ENCODE measurements around the gene TOP2B.
A peak's percentile ranks its signal among the peaks of the same experiment; 100 is the strongest.

The TOP2B gene, protein sequence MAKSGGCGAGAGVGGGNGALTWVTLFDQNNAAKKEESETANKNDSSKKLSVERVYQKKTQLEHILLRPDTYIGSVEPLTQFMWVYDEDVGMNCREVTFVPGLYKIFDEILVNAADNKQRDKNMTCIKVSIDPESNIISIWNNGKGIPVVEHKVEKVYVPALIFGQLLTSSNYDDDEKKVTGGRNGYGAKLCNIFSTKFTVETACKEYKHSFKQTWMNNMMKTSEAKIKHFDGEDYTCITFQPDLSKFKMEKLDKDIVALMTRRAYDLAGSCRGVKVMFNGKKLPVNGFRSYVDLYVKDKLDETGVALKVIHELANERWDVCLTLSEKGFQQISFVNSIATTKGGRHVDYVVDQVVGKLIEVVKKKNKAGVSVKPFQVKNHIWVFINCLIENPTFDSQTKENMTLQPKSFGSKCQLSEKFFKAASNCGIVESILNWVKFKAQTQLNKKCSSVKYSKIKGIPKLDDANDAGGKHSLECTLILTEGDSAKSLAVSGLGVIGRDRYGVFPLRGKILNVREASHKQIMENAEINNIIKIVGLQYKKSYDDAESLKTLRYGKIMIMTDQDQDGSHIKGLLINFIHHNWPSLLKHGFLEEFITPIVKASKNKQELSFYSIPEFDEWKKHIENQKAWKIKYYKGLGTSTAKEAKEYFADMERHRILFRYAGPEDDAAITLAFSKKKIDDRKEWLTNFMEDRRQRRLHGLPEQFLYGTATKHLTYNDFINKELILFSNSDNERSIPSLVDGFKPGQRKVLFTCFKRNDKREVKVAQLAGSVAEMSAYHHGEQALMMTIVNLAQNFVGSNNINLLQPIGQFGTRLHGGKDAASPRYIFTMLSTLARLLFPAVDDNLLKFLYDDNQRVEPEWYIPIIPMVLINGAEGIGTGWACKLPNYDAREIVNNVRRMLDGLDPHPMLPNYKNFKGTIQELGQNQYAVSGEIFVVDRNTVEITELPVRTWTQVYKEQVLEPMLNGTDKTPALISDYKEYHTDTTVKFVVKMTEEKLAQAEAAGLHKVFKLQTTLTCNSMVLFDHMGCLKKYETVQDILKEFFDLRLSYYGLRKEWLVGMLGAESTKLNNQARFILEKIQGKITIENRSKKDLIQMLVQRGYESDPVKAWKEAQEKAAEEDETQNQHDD (N-terminal part only)

DNA sequence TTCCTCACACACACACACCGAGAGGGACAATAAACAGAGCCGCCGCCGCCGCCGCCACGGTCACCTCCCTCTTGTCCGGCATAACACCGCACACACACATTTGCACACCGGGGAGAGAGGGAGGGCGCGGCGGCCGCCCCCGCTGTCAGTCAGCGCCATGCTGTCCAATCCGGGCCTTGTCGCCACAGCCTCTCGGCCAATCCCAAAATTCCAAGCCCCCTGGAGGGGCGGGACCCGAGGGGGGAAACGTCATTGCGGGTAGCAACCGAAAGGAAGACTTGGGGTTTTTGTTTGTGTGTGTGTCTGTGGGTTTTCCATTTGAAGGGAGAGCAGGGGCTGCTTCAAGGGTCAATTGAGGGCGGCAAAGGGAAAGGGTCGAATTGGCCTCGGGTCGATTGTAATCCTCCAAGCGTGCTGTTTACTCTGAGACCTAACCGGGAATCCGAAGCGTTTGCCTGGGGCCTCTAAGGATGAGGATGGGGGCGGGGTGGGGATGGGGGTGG is at the start of gene TOP2B:
Gene TOP2B (minus strand): TSS at position 96 of the 503 bp plus-strand sequence. CDS start 610 bp downstream, outside the sequence.
- peak; percentile 94 for DNase-seq (ENCODE audit: low read depth)

DNA sequence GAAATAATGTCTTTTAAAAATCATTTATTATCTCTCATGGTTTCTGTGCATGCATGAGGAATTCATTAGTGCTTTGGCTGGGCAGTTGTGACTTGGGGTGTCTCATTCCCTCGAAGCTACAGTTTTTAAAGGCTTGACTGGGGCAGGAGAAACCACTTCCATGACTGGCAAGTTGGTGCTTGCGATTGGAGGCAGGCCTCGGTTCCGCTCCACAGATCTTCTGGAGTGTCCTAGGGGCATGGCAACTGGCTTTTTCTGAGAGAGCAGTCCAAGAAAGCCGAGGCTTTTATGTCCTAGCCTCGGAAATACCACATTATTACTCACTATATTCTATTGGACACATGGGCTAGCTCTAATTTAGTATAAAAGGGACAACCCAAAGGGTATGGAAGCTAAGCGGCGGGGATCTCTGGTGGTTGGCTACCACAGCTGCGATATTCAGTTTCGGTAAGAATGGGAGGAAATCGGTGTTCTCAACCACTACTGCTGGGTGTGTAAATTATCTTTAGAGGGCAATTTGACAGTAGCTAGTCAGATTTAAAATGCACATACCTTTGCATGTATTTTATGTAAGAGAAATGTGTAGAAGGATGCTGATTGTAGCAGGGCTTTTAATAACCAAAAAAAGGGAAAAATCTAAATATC is 48.8 kb upstream of the TOP2B start:
- DNase-seq (ENCODE audit: low read depth), result peak; percentile 7

DNA sequence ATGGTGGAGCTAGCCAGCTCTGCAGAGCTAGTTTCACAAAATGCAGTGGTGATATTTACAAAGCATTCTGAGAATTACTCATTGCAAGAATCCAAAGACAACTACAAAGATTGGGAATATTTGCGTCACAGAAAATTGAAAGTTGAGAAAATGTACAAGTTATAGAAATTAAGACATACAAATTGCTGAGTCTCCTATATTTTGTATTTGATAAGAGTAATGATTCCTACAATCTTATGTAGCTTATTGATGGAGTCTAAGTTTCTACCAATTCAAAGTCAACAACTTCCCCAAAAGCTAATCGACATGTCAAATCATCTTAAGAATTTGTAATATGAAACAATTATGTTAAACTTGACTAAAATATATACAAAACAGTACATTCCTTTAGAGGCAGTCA is 46.4 kb upstream of the TOP2B start:
- no peak for DNase-seq (ENCODE audit: low read depth)

DNA sequence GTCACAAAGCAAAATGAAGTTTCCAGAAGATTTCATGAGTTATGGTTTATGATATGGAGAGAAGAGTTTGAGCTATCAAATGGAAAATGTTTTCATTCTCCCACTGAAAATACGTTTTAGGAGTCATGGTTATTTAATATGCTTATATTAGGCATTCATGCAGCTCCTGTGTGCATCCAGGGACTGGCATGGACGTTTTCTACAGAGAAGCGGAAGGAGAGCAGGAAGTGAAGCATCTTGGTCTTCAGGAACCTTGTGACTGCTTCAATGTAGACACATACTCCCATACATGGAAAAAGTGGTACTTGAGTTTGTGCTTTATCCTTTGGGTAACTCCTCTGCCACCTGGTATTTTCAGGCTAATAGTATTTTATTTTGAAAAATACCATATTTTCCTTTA is 43.3 kb upstream of the TOP2B start:
- no peak for DNase-seq (ENCODE audit: low read depth)

DNA sequence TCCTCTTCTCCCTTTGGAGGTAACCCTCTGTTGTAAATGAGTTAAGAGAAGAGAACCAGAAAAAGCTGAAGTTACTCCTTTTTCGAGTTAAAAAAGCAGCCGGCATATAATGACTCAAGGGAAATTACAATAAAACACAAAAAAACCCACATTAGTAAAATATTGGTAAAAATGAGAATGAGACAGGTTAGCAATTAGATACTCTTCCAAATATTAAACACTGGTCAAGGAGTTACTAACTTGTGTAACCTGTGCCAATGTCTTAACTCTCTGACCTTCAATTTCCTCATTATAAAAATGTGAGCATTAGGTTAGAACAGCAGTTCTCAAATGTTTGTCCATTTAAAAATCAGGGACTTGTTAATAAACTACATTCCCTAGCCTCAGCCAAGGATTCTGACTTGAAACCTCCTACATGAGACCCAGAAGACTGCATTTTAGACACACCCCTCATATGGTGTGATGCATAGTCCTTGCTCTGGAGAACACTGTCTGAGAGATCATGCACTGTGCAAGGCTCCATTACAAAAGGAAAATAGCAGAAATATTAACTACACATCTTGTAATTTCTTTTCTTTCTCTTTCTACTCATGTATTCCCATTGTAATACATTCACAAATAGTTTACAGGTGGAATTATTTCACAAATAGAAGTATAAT is 42.7 kb upstream of the TOP2B start:
- DNase-seq (ENCODE audit: low read depth), result no peak

DNA sequence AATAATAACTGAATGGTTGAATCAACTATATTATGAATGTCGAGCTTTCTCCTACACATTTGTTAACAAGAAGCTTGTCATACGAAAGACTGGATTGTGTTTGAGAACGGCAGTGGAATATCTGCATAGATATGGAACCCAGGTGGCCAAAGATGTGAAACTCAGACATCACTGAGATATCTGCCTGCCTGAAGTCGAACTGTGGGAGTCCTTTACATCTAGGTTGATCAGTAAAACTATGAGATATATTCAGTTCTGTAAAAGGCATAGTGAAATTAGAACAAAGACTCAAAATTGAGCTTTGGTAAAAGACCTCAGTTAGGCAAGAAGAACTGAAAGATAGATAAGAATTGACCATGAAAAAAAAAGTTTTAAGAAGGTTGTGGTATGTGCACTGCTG is 41.5 kb upstream of the TOP2B start:
- no peak for DNase-seq (ENCODE audit: low read depth)

DNA sequence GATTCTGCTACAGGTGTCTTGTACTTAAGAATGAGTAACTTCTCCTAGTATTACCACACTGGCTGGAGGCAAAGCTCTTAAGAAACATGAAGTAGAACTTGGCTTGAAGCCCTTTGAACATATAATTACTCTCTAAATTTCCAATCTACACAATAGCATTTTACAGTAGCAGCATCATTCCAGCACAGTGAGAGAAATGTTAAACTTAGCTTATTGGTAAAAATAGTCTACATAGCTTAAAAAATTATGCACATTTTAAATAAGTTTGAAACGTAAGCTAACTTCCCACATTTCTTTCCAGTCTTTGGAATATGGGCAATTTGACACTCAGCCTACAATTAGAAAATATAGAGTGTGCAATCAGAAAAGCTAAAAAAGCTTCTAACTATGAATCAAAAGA is 32.8 kb upstream of the TOP2B start:
- DNase-seq (ENCODE audit: low read depth), result no peak

DNA sequence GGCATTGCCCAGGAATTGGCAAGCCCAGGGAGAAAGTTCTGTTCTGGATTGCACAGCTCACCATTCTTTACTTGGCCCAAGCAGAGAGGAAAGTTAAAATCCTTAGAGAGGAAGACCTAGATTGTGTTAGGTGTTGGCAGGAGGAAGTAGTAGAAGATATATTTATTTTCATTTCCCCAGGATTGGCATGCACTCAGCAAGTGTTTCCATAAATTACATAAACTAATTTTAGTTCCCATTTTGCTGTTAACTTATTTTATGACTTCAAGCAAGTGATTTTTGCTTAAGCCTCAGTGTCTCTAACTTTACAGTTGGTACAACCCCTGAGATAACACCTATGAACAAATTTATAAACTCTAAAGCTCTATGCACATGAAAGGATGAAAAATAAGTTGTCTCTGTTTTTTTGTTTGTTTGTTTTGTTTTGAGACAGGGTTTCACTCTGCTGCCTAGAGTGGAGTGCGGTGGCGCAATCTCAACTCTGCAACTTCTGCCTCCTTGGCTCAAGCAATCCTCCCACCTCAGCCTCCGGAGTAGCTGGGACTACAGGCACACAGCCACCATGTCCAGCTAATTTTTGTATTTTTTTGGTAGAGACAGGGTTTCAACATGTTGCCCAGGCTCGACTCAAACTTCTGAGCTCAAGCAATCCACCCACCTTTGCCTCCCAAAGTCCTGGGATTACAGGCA is 31.2 kb upstream of the TOP2B start:
- DNase-seq (ENCODE audit: low read depth), result no peak

DNA sequence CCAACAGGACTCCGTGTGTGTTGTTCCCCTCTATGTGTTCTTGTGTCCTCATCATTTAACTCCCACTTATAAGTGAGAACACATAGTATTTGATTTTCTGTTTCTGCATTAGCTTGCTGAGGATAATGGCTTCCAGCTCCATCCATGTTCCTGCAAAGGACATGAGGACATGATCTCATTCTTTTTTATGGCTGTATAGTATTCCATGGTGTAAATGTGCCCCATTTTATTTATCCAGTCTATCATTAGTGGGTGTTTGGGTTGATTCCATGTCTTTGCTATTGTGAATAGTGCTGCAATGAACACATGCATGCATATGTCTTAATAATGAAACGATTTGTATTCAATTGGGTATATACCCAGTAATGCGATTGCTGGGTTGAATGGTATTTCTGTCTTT is 28.5 kb upstream of the TOP2B start:
- no peak for DNase-seq (ENCODE audit: low read depth)

DNA sequence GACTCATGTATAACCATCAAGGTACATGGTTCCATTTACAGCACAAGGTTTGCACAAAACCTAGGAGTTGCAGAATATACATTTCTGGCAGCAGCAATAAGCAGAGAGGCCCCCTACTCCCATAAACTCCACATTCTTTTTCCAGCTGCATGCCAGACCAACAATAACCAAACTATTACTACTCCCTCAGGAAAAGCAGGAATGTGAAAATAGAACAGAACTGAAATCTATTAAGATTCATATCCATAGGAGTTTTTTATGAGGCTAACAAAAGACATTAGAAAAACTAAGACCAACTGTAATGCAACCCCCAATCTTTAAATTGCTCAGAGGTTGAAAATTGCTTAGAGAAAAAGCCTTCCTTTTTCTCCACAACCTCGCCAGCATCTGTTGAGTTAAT is 27.6 kb upstream of the TOP2B start:
- no peak for DNase-seq (ENCODE audit: low read depth)

DNA sequence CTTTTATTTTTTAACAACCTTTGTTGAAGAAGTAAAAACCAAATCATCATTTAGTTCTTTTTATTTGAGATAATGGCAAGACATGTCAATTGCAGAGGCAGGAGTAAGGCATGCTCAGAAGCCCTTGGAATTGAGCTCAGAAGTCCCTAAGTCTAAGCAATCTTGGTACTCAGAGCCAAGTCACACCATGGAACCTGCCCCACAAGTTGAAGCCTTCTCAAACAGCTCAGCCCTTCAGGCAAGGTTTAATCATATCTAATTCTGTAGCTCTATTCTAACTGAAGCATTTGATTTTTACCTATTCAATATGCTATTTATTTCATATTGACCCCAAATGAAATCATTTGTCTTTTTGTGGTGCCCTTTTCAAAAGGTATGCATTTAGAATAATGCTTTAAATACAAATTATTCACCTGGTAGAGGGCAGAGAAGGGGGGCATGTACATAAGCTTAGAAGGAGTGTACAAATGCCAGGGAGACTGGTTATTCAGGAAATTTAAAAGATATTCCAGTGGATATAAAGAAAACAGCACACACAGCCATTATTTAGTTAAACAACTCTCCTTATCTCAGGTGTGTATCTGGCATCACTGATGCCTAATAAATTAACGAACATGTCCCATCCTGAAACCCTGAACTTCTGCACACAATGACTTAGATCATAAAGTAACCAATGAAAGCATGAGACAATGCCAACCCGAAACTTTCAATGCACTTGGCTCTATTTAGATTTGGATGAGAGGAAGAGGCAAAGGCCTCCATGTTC is 26.2 kb upstream of the TOP2B start:
- no peak for DNase-seq (ENCODE audit: low read depth)

DNA sequence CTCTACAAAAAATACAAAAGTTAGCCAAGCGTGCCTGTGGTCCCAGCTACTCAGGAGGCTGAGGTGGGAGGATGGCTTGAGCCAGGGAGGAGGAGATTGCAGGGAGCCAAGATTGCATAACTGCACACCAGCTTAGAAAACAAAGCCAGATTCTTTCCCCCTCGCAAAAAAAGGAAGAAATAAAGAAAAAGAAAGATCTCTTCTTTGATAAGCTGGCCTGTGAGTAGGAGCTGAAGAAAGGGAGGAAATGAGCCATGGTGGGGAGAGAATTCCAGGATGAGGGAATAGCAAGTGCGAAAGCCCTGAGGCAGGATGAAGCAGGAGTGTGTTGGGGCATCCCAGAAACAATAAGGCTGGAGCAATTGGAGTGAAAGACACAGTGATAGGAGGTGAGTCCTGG is 24.5 kb upstream of the TOP2B start:
- peak; percentile 34 for DNase-seq (ENCODE audit: low read depth)

DNA sequence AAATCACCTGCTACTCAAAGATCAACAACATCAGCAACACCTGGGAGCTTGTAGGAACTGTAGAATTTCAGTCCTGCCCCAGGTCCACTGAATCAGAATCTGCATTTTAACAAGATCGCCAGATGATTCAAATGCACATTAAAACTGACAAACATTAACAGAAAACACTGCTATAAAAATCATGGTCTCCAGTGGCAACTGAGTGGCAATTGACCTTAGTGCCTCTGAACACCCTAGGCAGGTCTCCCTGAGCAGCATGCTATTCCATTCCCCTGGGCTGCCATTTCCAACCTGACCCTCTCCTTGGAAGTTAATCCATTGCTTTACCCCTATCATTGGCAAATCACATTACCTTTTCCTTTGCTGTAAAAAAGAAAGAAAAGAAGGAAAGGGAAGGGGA is 23.0 kb upstream of the TOP2B start:
- no peak for DNase-seq (ENCODE audit: low read depth)

DNA sequence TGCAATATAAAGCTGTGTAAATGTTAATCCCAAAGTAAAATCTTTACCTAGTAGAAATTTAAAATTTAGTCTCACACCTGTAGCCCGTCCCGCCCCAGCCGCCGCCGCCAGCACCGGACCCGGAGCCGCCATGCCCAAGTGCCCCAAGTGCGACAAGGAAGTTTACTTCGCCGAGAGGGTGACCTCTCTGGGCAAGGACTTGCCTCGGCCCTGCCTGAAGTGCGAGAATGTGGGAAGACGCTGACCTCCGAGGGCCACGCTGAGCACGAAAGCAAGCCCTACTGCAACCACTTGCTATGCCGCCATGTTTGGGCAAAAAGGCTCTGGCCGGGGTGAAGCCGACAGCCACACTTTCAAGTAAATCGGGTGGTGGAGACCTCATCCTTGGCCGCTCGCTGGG is 22.1 kb upstream of the TOP2B start:
- DNase-seq (ENCODE audit: low read depth), result no peak

DNA sequence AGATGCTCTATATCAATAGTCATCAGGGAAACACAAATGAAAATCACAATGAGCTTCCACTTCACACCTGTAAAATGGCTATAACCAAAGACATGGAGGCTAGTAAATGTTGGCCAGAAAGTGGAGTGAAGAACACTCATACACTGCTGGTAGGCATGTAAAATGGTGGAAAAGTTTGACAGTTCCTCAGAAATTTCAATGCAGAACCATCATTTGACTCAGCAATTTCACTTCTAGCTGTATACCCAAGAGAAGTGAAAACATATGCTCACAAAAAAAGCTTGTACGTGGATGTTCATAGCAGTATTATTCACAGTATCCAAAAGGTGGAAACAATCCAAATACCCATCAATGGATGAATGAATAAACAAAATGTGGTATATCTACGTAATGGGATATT is 19.2 kb upstream of the TOP2B start:
- no peak for DNase-seq (ENCODE audit: low read depth)

DNA sequence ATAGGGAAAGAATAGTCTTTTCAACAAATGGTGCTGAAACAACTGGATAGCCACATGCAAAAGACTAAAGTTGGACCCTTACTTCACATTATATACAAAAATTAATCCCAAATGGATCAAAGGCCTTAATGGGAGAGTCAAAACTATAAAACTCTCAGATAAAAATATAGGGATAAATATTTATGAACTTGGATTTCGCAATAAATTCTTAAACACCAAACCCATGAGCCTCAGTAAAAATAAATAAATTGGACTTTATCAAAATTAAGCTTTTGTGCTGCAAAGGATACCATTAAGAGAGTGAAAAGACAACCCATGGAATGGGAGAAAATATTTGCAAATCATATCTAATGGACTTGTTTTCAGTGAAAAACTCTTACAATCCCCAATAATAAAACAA is 18.7 kb upstream of the TOP2B start:
- DNase-seq (ENCODE audit: low read depth), result no peak

DNA sequence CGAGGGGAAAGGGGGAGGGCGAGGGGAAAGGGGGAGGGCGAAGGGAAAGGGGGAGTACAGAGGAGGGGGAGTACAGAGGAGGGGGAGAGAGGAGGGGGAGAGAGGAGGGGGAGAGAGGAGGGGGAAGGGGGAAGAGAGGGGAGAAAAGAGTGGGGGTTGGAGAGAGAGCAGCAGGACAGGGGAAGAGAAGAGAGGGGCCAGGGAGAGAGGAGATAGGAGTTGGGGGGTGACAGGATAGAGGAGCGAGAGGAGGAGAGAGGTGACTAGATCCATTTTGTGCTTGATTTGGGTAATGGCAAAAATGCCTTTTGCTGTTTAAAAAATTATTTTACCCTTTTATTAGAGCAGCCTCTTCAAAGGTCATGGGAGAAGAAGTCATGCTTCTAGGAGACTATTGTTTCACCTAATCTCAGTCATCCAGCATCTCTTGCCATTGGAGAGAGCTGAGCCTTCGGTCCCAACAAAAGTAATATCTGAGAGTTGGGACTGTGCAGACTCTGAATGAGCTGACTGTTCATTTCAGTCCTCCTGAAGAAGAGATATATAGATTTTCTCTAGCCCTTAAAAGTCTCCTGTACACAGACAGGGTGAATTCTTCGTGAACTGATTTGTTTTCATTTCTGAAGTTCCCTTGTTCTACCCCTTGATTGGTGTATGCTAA is 15.1 kb upstream of the TOP2B start:
- DNase-seq (ENCODE audit: low read depth), result no peak

DNA sequence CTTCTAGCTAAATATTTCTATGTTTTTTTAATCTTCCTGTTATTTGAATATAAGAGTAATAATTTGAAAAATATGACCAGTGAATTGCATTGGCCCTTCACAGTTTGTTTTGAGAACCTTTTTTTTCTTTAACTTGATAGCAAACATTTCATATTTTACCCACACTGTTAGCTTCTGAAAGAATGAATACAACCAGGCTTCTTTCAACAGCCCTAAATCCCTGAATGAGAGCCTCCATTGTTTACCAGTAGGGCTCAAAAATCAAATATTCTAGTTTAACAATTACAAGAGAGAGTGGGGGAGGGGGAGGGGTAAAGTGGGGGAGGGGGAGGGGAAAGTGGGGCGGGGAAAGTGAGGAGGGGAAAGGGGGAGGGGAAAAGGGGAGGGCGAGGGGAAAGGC is 14.5 kb upstream of the TOP2B start:
- no peak for DNase-seq (ENCODE audit: low read depth)

DNA sequence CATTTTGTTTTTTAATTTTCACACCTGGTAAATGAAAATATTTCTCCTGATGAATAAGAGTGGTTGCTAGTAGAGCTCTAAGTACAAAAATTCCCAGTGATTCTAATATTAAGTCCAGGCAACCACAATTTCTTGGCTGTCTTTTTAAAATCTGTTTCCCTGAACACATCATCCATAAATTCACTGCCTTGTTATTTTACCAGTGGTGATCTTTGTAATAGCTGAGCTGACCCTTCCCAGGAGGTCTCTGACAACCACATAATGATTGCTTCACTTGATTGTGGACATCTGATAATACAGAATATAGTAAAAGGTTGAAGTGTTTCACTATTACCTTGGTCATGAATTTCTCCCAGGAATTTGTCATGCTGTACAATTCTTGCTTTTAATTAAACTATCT is 13.9 kb upstream of the TOP2B start:
- DNase-seq (ENCODE audit: low read depth), result peak; percentile 2

DNA sequence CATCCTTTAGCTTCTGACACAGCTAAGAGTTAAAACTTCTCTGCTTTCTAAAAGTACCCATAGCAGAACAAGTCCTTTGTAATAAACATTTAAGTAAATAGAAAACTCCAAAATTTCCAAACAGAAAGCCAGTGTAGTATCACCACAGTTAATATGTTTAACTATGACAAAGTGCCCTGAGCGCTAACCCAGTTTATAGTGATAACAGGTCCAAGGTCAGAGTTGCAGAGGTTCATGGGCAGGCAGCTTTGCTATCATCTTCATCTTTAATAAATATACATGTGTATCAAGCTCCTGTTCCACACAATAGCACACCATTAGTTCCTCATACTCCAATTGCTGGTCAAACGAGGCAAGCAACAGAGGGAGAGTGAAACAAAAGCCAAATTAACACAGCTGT is 12.4 kb upstream of the TOP2B start:
- DNase-seq (ENCODE audit: low read depth), result no peak

All from EH (cell line).